ENCODE measurements around the gene OR2M5.
A peak's percentile ranks its signal among the peaks of the same experiment; 100 is the strongest.

Gene OR2M5, protein sequence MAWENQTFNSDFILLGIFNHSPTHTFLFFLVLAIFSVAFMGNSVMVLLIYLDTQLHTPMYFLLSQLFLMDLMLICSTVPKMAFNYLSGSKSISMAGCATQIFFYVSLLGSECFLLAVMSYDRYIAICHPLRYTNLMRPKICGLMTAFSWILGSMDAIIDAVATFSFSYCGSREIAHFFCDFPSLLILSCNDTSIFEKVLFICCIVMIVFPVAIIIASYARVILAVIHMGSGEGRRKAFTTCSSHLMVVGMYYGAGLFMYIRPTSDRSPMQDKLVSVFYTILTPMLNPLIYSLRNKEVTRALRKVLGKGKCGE

DNA sequence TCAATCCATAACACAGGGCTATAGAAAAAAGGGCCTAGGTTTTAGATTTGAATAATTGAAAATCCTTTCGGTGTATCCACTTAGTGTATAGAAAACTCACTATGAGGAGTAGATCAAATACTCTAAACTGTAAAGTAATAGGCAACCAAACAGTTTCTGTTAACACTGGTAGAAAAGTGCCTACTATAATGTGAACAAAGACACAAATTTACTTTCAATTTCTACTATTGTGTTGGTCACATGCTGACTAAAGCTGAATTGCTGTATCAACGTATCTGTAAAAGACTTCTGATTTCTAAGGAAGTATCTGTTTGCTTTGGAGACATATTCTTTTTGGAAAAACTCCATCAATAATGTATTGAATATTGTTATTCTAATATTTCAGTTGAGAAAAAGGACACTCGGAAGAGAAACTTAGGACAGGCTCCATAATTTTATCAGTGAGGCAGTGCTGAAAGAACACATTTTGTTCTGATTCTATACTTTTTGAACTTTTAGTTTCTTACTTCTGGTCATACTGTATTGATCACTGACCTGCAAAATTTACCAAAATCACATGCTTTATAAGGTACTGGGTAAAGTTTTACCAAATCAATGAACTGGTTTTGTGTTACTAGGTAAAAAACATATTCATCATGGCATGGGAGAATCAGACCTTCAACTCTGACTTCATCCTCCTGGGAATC, at the start of gene OR2M5:
OR2M5 (plus strand) TSS at position 636 of the 686 bp plus-strand sequence; CDS start at position 636, 0 bp downstream.
- no peak for FAIRE-seq

GRCh38 chr1:248098529-248098928, 46.4 kb upstream of the OR2M5 start:
- no peak for FAIRE-seq

GRCh38 chr1:248102847-248103246, 42.1 kb upstream of the OR2M5 start:
- peak; percentile 100 for FAIRE-seq

GRCh38 chr1:248111157-248111556, 33.8 kb upstream of the OR2M5 start:
- FAIRE-seq: no peak

DNA sequence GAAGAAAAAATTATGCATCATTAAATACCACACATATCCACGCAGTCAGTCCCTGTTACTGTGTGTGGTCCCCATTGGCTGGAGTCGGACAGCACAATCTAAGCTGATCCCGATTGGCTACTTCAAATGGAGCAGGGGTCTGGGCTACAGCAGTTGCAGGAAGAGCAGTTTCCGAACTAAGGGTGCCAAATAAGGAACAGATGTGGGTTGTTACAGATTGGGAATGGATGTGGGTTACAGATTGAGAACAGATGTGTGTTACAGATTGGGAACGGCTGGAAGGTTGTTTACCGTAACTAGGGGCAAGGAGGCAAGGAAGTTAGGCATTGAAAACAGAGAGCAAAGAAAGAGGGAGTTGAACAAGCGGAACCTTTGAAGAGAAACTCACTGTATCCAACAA, 30.1 kb upstream of the OR2M5 start:
- FAIRE-seq: no peak

DNA sequence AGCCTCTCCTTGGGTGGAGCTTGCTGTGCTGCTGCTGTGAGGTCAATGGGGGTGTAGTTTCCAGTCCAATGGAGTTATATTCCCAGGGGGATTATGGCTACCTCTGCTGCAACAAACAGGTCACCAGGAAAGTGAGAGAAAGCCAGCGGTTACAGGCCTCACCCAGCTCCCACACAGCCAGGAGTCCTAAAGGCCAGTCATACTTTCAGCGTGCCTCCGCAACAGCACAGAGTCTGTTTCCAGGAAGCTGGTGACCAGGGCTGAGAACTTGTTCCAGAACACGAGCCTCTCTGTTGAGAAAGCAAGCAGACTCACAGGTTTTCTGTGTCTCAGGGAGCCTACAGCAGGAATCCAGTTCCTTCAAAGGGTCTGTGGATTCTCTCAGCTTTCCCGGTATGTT, 17.3 kb upstream of the OR2M5 start:
- no peak for FAIRE-seq

- no peak for FAIRE-seq
Measured at GRCh38 chr1:248136811-248137210, 8.1 kb upstream of the OR2M5 start.

DNA sequence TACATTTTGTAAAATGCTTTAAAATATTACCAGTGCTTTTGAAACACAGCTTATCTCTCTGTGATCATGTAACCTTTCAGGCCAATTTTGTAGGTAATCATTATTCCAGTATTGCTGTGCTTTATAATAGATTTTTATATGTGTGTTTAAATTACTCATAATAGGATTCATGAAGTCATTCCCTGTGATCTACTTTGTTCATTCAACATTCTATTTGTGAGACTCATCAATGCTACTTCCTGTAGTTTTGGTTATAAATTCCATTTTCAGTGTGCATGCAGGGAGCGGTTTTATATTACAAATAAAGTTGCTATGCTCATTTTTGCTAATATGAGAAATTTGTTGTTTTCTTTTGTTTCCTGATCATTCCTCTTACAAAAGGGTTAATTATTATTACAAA, 4.1 kb upstream of the OR2M5 start:
- no peak for FAIRE-seq

DNA sequence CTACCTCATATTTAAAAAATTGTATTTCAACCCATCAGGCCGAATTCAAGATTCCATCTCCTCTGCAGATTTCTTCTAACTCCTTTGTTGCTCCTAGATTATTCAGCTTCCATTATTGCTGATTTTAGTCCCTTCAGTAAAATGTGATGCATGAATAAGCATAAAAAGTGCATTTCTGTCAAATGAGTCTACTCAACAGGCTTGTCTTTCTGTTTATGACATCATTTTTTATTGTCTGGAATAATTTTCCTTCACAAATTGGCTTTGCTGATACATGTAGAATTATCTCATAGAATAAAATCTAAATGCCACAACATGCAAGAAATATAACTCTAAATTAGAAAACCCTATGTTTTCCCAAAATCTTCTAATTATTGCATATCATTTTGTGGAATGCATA, 1.6 kb upstream of the OR2M5 start:
- FAIRE-seq: no peak

DNA sequence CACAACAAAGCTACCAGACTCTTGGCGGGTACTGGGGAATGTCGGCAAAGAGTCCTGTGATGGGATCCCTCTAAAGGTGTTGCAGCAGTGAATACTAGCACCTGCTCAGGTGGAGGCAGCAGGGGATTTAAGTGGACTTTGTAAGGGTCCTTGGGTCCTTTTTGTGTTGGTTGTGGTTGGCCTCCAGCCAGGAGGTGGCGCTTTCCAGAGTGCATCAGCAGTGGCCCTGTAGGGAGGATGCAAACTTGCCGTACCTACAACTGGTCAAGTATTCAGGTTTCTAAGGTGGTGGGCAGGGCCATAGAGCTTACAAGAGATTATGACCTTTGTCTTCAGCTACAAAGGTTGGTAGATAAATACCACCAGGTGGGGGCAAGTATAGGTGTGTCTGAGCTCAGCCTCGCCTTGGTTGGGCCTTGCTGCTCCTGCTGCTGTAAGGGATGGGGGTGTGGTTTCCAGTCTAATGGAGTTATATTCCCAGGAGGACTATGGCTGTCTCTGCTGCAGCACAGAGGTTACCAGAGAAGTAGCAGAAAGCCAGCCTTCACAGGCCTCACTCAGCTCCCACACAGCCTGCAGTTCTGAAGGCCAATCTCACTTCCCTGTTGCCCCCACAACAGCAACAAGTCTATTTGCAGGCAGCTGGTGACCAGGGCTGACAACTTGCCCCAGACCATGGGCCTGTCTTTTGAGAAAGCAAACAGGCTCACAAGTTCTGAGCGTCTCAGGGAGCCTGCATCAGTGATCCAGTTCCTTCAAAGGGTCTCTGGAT, 7.3 kb downstream of the OR2M5 start:
- FAIRE-seq: no peak

- FAIRE-seq: no peak
Measured at GRCh38 chr1:248155927-248156326, 11.0 kb downstream of the OR2M5 start.

- no peak for FAIRE-seq
Measured at GRCh38 chr1:248158758-248159157, 13.8 kb downstream of the OR2M5 start.

GRCh38 chr1:248164031-248164430, 19.1 kb downstream of the OR2M5 start:
- no peak for FAIRE-seq

DNA sequence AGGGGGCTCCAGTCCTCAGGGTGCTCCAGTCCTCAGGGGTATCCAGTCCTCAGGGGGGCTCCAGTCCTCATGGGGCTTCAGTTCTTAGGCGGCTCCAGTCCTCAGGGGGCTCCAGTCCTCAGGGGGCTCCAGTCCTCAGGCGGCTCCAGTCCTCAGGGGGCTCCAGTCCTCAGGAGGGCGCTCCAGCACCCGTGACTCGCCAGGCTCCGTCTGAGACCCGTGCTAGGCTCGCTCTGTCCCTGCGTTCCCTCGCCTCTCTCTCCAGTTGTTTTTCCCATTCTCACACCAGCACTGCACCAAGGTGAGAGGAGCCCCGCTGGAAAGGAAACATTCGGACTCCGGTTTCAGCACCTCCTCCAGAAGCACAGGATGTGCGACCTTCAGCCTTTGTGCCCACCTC, 20.2 kb downstream of the OR2M5 start:
- FAIRE-seq: no peak

- FAIRE-seq: no peak
Measured at GRCh38 chr1:248174521-248174920, 29.6 kb downstream of the OR2M5 start, which contains the start of gene OR2M2. OR2M2 (plus strand) TSS chr1:248174821; CDS start chr1:248179986, 5,165 bp downstream.

DNA sequence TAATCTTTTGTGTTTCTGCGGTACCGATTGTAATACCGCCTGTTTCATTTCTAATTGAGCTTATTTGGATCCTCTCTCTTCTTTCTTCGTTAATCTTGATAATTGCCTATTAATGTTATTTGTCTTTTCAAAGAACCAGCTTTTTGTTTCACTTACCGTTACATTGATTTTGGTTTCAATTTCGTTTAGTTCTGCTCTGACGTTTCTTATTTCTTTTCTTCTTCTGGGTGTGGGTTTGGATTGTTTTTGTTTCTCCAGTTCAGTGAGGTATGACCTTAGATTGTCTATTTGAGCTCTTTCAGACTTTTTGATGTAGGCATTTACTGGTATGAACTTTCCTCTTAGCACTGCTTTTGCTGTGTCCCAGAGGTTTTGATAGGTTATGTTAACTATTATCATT, 39.0 kb downstream of the OR2M5 start:
- FAIRE-seq: no peak

GRCh38 chr1:248187363-248187762, 42.4 kb downstream of the OR2M5 start:
- no peak for FAIRE-seq

DNA sequence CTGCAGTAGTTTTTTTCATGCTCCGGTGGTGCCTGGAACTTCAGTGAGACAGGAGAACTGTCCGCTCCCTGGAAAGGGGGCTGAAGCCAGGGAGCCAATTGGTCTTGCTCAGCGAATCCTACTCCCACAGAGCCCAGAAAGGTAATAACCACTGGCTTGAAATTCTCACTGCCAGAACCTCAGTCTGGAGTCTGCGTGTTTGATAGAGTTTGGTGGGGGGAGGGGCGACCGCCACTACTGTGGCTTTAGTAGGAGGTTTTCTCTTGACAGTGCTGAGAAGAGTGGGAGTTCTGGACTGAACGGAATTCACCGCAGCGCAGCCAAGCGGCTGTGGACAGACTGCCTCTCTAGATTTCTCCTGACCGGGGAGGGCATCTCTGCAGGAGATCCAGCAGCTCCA, 44.1 kb downstream of the OR2M5 start:
- no peak for FAIRE-seq

DNA sequence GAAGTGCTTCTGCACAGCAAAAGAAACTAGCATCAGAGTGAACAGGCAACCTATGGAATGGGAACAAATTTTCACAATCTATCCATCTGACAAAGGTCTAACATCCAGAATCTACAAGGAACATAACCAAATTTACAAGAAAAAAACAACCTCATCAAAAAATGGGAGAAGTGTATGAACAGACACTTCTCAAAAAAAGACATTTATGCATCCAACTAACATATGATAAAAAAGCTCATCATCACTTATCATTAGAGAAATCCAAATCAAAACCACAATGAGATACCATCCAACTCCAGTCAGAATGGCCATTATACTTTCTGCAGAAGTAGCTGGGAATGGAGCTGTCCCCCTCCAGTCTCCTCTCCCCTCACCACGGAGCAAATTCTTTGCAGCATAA, 49.2 kb downstream of the OR2M5 start:
- FAIRE-seq: no peak

All from G401.6 (cell line).